Peyer's patch (tissue), 4 donors: Measurements from ENCODE around the gene SNUPN. TPM values are rescaled to one million over a fixed set of nuclear protein-coding genes. Genes with fewer than 3 reads are reported as not detected.

Experiments used
- DNase-seq, 3 donors: peaks; one replicate each; pipeline ENCODE4 v3.0.0-alpha.2; 2017 to 2019
- H3K27ac ChIP-seq, 4 donors: fragments of 200-600 bp; sonication (generic); one replicate each; pipeline ENCODE4 v1.5.1; 2016 to 2019
- H3K27me3 ChIP-seq, 2 donors: fragments of 200-600 bp; sonication (generic); one replicate each; pipeline ENCODE4 v1.5.1; 2019
- H3K36me3 ChIP-seq, 3 donors: fragments of 200-600 bp; sonication (generic); one replicate each; pipeline ENCODE4 v1.5.1; 2016 to 2019
- H3K4me1 ChIP-seq, 4 donors: fragments of 200-600 bp; sonication (generic); one replicate each; pipeline ENCODE4 v1.5.1; 2016 to 2019
- H3K4me3 ChIP-seq, 4 donors: fragments of 200-600 bp; sonication (generic); 1 replicate in 3 of 4; 2 replicates in 1 of 4; pipeline ENCODE4 v1.5.1; 2016 to 2019; ENCODE audit warnings: mild to moderate bottlenecking in 1 of 4
- H3K9me3 ChIP-seq, 4 donors: fragments of 200-600 bp; sonication (generic); one replicate each; pipeline ENCODE4 v1.5.1; 2016 to 2019; ENCODE audit warnings: mild to moderate bottlenecking in 1 of 4
- CTCF ChIP-seq, 6 experiments: fragments of 450-650 bp in 4 of 6; fragments of 200-600 bp in 2 of 6; sonication (generic) in 1 of 6; IDR thresholded peaks; one replicate each; pipeline ENCODE4 v1.5.1; 2017 to 2019; ENCODE audit warnings: antibody characterized with exemption in 6 of 6, mild to moderate bottlenecking in 3 of 6, moderate library complexity in 1 of 6
- POLR2A ChIP-seq, 2 donors: fragments of 450-650 bp; IDR thresholded peaks; one replicate each; pipeline ENCODE4 v1.5.1; 2017; ENCODE audit warnings: antibody characterized with exemption in 2 of 2, mild to moderate bottlenecking in 2 of 2, moderate library complexity in 2 of 2
- total RNA-seq, 4 donors: library from RNA; depleted of rRNA; stranded (reverse); fragments of >200 nt; gene quantifications; one replicate each; pipeline ENCODE4 v1.1.0, GENCODE V29; 2016

Gene SNUPN
- total RNA-seq, 4 donors from 2014 or later: 11.5 to 32.2 (median 17.4) TPM

GRCh38 chr15:75553659-75554058 lies 71.9 kb downstream of the SNUPN start:
- H3K27ac ChIP-seq: no peak overlapping the region
- no peak for TF ChIP-seq POLR2A (IDR thresholded peaks at IDR 0.05)
- no peak for TF ChIP-seq CTCF (IDR thresholded peaks at IDR 0.05)
- H3K27me3 ChIP-seq: no peaks in the 10 kb centered on the region
- no peaks in the 10 kb centered on the region for H3K4me1 ChIP-seq
- no peak for DNase-seq
- no peaks in the 10 kb centered on the region for H3K36me3 ChIP-seq
- H3K4me3 ChIP-seq: no peak overlapping the region
- no peaks in the 10 kb centered on the region for H3K9me3 ChIP-seq

DNA sequence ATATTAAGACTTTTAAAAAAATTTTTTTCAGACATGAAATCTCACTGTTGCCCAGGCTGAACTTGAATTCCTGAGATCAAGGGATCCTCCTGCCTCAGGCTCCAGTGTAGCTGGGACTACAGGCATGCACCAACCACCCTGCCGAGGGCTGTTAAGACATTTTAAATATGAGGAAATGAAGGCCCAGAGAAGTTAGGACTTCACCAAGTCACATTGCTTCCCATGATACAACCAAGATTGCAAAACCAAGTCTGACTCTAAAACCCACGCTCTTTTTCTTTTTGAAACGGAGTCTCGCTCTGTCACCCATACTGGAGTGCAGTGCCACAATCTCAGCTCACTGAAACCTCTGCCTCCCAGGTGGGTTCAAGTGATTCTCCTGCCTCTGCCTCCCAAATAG lies 74.4 kb downstream of the SNUPN start:
- H3K36me3 ChIP-seq: no peaks in the 10 kb centered on the region
- H3K27ac ChIP-seq: no peak overlapping the region
- TF ChIP-seq CTCF (IDR thresholded peaks at IDR 0.05): no peak
- TF ChIP-seq POLR2A (IDR thresholded peaks at IDR 0.05): no peak
- no peaks in the 10 kb centered on the region for H3K27me3 ChIP-seq
- no peaks in the 10 kb centered on the region for H3K9me3 ChIP-seq
- no peak overlapping the region for H3K4me3 ChIP-seq
- no peaks in the 10 kb centered on the region for H3K4me1 ChIP-seq
- peak in 1 of 3 donors; percentile 4 for DNase-seq

Other genes with a start within 250 kb of the SNUPN start
- gene SIN3A, start 174.0 kb downstream of the SNUPN start, total RNA-seq: 10 to 100 TPM; 31.5 to 53.6 (median 35.2) TPM
- 10 to 100 TPM; 17.3 to 33.0 (median 28.5) TPM for gene PTPN9, start 46.4 kb downstream of the SNUPN start, total RNA-seq
- gene IMP3, start 14.5 kb upstream of the SNUPN start, total RNA-seq: 100 to 1,000 TPM in 3 of 4 donors, 10 to 100 TPM in 1; 96.8 to 133 (median 124) TPM
- gene SNX33, start 22.2 kb upstream of the SNUPN start, total RNA-seq: 10 to 100 TPM; 35.5 to 53.7 (median 49.5) TPM
- gene CSPG4, start 87.1 kb upstream of the SNUPN start, total RNA-seq: 10 to 100 TPM in 1 of 4 donors, 1 to 10 TPM in 3; 2.8 to 15.7 (median 6.3) TPM
- 10 to 100 TPM in 2 of 4 donors, 1 to 10 TPM in 2; 9.3 to 52.0 (median 12.2) TPM for gene UBE2Q2, start 217.7 kb upstream of the SNUPN start, total RNA-seq